KBM-7 (cell line): Measurements from ENCODE around the gene UNC13B.
"Not testable (repeated sequence)": the region's sequence is repeated elsewhere in the genome, so short reads cannot be mapped to it uniquely, and the experiment has no call there.

ENCODE experiments used
- DNase-seq: peaks from one replicate; pipeline ENCODE4 v3.0.0-alpha.2; 2015
- in situ Hi-C: fragments of 300-500 bp; cut with MboI; formaldehyde crosslinking; loops from 2 replicates; pipeline ENCODE4 v1.14.3; 2020; ENCODE audit warnings: low sequenced_read_pairs, low pct_unique_long_range_greater_than_20kb, mixed read lengths

Gene UNC13B

GRCh38 chr9:35161713-35162604, at the start of gene UNC13B:
Gene UNC13B, plus strand, starts transcription at chr9:35162009. Its CDS starts 275 bp downstream, at chr9:35162284.
- peak; percentile 89 for DNase-seq
- in situ Hi-C loops, result loop anchor here (25.0 kb wide), 1 partner anchor 100 kb away; no protein-coding TSS in a partner anchor

GRCh38 chr9:35112257-35113020, 49.4 kb upstream of the UNC13B start:
- in situ Hi-C loops, result loop anchor here (25.0 kb wide), 1 partner anchor 350 kb away; no protein-coding TSS in a partner anchor
- DNase-seq, result no peak

- in situ Hi-C loops, result loop anchor here (25.0 kb wide), 1 partner anchor 348 kb away; no protein-coding TSS in a partner anchor
- peak; percentile 89 for DNase-seq
Measured at GRCh38 chr9:35114113-35114839, 47.5 kb upstream of the UNC13B start.

GRCh38 chr9:35114840-35115628, 46.8 kb upstream of the UNC13B start:
- in situ Hi-C loops, result loop anchor here (25.0 kb wide), 1 partner anchor 347 kb away; no protein-coding TSS in a partner anchor
- peak; percentile 78 for DNase-seq

GRCh38 chr9:35115680-35116538, 45.9 kb upstream of the UNC13B start, which contains the start of gene ATOSB:
Gene ATOSB, minus strand, starts transcription at chr9:35115862. Its CDS starts 7,588 bp downstream, at chr9:35108274.
- in situ Hi-C loops, result loop anchor here (25.0 kb wide), 1 partner anchor 346 kb away; no protein-coding TSS in a partner anchor
- peak; percentile 98 for DNase-seq

GRCh38 chr9:35116539-35116897, 45.3 kb upstream of the UNC13B start:
- in situ Hi-C loops, result loop anchor here (25.0 kb wide), 1 partner anchor 346 kb away; no protein-coding TSS in a partner anchor
- no peak for DNase-seq

GRCh38 chr9:35116898-35117551, 44.8 kb upstream of the UNC13B start:
- DNase-seq, result peak; percentile 91
- in situ Hi-C loops, result loop anchor here (25.0 kb wide), 1 partner anchor 345 kb away; no protein-coding TSS in a partner anchor

- no peak for DNase-seq
- in situ Hi-C loops, result no loop called here
Measured at GRCh38 chr9:35134920-35135319, 26.9 kb upstream of the UNC13B start.

- in situ Hi-C loops, result no loop called here
- no peak for DNase-seq
Measured at GRCh38 chr9:35135988-35136387, 25.8 kb upstream of the UNC13B start.

GRCh38 chr9:35136866-35137265, 24.9 kb upstream of the UNC13B start:
- in situ Hi-C loops, result no loop called here
- no peak for DNase-seq

- in situ Hi-C loops, result no loop called here
- no peak for DNase-seq
Measured at GRCh38 chr9:35140093-35140492, 21.7 kb upstream of the UNC13B start.

GRCh38 chr9:35142037-35142436, 19.8 kb upstream of the UNC13B start:
- in situ Hi-C loops, result no loop called here

GRCh38 chr9:35147941-35148563, 13.8 kb upstream of the UNC13B start:
- in situ Hi-C loops, DNase-seq: not testable (repeated sequence)

More at GRCh38 chr9:35142037-35142436, 19.8 kb upstream of the UNC13B start:
- DNase-seq, result no peak

GRCh38 chr9:35152926-35153325, 8.9 kb upstream of the UNC13B start:
- no peak for DNase-seq
- in situ Hi-C loops, result loop anchor here (25.0 kb wide), 1 partner anchor 109 kb away; no protein-coding TSS in a partner anchor

GRCh38 chr9:35156781-35157180, 5.0 kb upstream of the UNC13B start:
- DNase-seq, result no peak
- in situ Hi-C loops, result loop anchor here (25.0 kb wide), 1 partner anchor 106 kb away; no protein-coding TSS in a partner anchor

GRCh38 chr9:35157836-35158235, 4.0 kb upstream of the UNC13B start:
- not testable (repeated sequence) for DNase-seq
- in situ Hi-C loops, result loop anchor here (25.0 kb wide), 1 partner anchor 104 kb away; no protein-coding TSS in a partner anchor
